NCI-H82 treated with DMSO at 0.1 percent for 48 hours (cell line): ENCODE data around the gene MGAT5.

Experiments used
- DNase-seq: peaks from one replicate; lab custom pipeline; 2025; ENCODE audit not compliant: unreplicated experiment; lab: John Stamatoyannopoulos, UW

MGAT5 gene

GRCh38 chr2:134491771-134492441 is 238.0 kb downstream of the MGAT5 start:
- DNase-seq = no peak

GRCh38 chr2:134493797-134494196 is 239.9 kb downstream of the MGAT5 start:
- DNase-seq = no peak

GRCh38 chr2:134498654-134499053 is 244.8 kb downstream of the MGAT5 start:
- DNase-seq = no peak

GRCh38 chr2:134499307-134499926 is 245.5 kb downstream of the MGAT5 start:
- DNase-seq = no peak

GRCh38 chr2:134500211-134500935 is 246.5 kb downstream of the MGAT5 start:
- no peak for DNase-seq

GRCh38 chr2:134501476-134502091 is 247.7 kb downstream of the MGAT5 start:
- no peak for DNase-seq

GRCh38 chr2:134502104-134502503 is 248.2 kb downstream of the MGAT5 start:
- no peak for DNase-seq
